Measurements from ENCODE around the gene UQCR11.

Gene UQCR11

DNA sequence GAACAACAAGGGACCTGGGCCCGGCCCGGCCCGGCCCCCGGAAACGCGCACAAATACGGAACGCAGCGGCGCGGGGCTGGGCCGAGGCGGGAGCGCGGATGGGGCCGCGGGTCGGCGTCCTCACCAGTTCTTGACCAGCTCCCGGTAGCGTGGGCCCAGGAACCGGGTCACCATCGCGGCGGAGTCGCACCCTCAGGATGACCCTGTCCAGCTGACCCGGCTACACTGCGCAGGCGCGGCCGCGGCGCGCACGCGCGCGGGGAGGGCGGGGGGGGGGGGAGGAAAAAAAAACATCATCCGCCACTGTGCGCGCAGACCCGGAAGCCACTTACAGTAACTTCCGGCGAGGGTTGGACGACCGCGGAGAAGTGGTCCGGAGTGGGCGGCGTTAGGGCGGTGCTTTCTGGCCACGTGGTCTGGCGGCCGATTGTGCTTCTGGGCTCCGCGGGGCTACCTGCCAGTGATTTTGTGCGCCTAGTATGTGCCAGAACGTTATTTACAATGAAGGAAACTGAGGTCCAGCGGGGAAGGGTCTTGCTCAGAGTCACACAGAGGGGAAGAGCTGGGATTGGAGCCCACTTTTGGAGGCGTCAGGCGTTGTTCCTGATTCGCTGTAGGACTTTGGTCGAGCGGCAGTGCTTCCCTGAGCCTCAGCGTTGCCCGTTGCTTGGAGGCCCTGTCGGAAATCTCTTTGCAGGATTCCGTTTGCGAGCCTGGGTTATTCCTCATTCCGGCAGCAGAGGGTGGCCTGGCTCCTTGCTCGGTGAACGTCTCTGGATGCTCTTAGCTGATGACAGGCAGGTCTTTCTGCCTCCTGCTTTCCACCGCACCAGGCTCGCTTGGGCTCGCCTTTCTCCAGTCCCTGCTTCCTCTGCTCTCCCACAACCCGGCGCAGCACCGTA lies at the start of gene UQCR11:
TSS of gene UQCR11 (minus strand) at position 227 of the 902 bp plus-strand sequence. CDS start at position 174, 53 bp downstream.
- TF ChIP-seq, protein P1, sequence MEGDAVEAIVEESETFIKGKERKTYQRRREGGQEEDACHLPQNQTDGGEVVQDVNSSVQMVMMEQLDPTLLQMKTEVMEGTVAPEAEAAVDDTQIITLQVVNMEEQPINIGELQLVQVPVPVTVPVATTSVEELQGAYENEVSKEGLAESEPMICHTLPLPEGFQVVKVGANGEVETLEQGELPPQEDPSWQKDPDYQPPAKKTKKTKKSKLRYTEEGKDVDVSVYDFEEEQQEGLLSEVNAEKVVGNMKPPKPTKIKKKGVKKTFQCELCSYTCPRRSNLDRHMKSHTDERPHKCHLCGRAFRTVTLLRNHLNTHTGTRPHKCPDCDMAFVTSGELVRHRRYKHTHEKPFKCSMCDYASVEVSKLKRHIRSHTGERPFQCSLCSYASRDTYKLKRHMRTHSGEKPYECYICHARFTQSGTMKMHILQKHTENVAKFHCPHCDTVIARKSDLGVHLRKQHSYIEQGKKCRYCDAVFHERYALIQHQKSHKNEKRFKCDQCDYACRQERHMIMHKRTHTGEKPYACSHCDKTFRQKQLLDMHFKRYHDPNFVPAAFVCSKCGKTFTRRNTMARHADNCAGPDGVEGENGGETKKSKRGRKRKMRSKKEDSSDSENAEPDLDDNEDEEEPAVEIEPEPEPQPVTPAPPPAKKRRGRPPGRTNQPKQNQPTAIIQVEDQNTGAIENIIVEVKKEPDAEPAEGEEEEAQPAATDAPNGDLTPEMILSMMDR (IDR thresholded peaks at IDR 0.05; ENCODE audit: control insufficient read depth, insufficient read depth, low read depth, low read length, missing control alignments), result peak; percentile 70
- peak; percentile 92 for DNase-seq (ENCODE audit: low read depth)
- H3K4me3 ChIP-seq (ENCODE audit: control insufficient read depth, low read depth, low read length), result peak within 1 kb of the TSS; percentile 97

DNA sequence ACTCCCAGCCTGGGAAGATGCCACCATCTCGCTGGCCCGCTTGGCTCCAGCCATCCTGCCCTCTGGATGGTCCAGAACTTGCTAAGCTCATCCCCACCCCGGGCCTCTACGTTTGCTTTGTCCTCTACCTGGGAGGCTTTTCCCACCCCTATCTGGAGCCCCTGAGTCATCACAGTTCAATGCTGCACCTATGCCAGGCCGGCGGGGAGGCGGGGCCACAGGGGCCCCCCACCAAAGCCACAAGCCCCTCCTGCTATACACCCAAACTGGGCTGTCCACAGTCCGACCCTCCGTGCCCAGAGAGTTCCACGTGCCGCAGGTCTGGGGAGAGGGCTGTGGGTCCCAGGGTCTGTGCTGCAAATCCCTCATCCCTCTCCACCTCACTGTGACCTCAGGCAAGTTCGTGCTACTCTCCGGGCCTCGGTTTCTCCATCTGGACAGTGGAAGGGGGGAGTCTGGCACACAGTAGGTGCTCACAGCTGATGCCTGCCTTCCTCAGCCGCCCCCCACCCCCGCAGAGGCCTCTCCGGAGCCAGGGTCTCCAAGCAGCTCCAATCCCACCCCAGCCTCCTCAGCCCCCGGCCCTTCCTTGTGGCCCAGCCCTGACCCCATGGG lies 49.0 kb upstream of the UQCR11 start:
- DNase-seq (ENCODE audit: low read depth), result no peak
- no peak overlapping the region for H3K4me3 ChIP-seq (ENCODE audit: control insufficient read depth, low read depth, low read length)
- TF ChIP-seq, protein P1 (IDR thresholded peaks at IDR 0.05; ENCODE audit: control insufficient read depth, insufficient read depth, low read depth, low read length, missing control alignments), result no peak

DNA sequence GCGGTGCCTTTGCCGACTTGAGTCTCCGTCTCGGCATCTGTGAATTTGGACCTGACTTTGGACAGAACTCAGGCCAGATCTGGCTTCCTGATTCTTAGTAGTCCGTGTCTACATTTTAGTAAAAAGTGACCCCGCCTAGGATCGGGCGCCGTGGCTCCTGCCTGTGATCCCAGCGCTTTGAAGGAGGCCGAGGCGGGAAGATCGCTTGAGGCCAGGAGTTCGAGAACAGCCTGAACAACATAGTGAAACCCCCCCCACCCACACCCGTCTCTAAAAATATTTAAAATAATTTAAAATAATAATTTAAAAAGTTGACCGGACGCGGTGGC lies 48.0 kb upstream of the UQCR11 start:
- TF ChIP-seq, protein P1 (IDR thresholded peaks at IDR 0.05; ENCODE audit: control insufficient read depth, insufficient read depth, low read depth, low read length, missing control alignments), result no peak
- H3K4me3 ChIP-seq (ENCODE audit: control insufficient read depth, low read depth, low read length), result peak overlapping the region; percentile 75
- no peak for DNase-seq (ENCODE audit: low read depth)

DNA sequence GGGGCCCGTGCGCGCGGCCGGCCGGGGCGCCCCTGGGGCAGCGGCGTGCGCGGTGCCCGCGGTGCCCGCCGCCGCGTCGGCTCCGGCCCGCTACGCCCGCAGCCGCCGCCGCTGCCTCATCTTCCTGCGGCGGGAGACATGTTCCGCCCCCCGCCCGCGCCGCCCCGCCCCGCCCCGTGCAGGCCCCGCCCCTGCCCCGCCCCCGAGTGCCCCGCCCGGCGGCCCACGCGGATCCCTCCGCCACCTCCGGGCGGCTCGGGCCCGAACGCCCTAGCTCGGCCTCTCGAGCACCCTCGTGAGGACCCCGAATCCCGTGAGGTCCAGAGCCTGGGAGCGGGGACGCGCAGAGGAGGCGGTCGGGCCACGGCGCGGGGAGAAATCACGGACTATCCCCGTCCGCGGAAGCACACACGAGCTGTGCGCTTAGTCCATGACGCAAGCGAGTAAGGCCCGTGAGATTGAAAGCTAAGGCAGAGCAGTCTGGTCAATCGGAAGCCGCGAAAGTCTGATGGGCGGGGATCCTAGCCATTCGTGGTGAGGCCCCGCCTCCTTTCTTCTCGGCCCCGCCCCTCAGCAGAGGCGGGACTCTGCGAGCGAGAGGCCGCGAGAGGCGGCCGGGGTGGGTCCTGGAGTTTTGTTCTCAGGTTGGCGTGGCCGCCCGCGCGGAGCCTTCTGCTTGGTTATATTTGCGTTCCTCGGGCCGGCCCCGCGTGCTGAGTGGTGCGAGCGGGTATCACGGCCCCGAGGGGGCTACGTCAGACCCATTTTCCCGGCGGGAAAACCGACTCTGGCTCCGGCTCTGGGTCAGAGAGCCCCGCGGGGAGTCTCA lies 47.4 kb upstream of the UQCR11 start, which contains the start of gene TCF3:
TSS of gene TCF3 (minus strand) at position 145 of the 829 bp plus-strand sequence. CDS start 2,367 bp downstream, outside the sequence.
- peak; percentile 99 for DNase-seq (ENCODE audit: low read depth)
- TF ChIP-seq, protein P1 (IDR thresholded peaks at IDR 0.05; ENCODE audit: control insufficient read depth, insufficient read depth, low read depth, low read length, missing control alignments), result no peak

DNA sequence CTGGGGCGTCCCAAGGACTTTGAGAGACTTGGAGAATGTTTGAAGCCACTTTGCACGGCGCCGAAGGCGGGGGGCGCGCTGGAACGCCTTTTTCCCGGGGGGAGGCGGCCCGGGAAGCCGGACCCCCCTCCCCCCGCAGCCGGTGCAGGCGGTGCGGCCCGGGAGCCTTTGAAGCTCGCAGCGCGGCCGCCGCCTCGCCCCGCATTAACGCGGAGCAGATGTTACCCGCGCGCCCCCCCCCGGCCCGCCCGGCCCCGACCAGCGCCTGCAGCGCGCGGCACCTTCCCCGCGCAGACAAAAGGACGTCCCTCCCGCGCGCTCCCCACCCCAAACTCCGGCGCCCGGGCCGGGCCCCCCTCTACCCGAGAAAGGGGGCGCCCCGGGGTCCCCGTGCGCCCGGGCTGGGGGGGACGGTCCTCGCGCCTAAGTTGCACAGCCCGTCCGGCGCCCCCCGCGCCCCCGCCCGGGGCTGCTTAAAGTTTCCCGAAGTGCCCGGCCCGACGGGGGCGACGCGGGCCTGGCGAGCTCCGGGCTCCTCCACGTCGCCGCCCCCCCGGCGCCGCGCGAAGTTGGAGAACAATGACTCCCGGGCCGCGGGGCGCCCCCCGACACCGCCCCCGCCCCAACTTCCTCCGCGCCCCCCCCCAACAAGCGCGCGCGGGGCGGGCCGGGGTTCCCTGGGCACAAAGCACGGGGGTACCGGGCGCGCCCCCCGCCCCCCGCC lies 46.5 kb upstream of the UQCR11 start:
- DNase-seq (ENCODE audit: low read depth), result no peak
- TF ChIP-seq, protein P1 (IDR thresholded peaks at IDR 0.05; ENCODE audit: control insufficient read depth, insufficient read depth, low read depth, low read length, missing control alignments), result no peak
- H3K4me3 ChIP-seq (ENCODE audit: control insufficient read depth, low read depth, low read length), result peak overlapping the region; percentile 67

More for the DNA sequence above, 47.4 kb upstream of the UQCR11 start, which contains the start of gene TCF3:
- H3K4me3 ChIP-seq (ENCODE audit: control insufficient read depth, low read depth, low read length), result peak within 1 kb of the TSS; percentile 75

Measured in AG09309 (cell line).